Activated CD8-positive, alpha-beta memory T cell treated with anti-CD3 and anti-CD28 coated beads, Interleukin-2, amount 50 U/mL, for 1 hour (primary cell): ENCODE data around the gene SLC15A4.
"Not testable (repeated sequence)": the region's sequence is repeated elsewhere in the genome, so short reads cannot be mapped to it uniquely, and the experiment has no call there.

Source experiments
- DNase-seq: peaks from one replicate; pipeline ENCODE4 v3.0.0-alpha.2; 2020; ENCODE audit errors: extremely low read depth

Gene SLC15A4

GRCh38 chr12:128814411-128815261 is 9.1 kb downstream of the SLC15A4 start:
- no peak for DNase-seq

GRCh38 chr12:128813883-128814282 is 9.9 kb downstream of the SLC15A4 start:
- no peak for DNase-seq

DNA sequence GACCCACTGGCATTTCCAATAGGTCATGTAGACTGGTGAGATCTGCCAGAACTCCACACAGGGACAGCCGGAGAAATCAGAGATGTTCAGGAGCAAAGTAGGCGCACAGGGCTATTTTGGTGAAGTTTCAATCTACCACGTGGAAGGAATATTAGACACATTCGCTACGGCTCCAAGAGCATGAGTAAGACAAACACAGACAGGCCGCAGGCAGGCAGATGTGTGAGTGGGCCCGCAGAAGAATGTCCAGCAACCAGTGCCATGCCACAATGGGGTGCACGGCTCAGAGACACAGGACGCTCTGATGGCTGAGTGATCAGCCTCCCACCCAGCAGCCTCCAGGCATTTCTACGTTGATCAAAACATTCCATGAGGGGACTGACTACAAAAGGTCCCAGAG is 10.4 kb downstream of the SLC15A4 start:
- DNase-seq, result no peak

GRCh38 chr12:128811806-128812205 is 12.0 kb downstream of the SLC15A4 start:
- no peak for DNase-seq

DNA sequence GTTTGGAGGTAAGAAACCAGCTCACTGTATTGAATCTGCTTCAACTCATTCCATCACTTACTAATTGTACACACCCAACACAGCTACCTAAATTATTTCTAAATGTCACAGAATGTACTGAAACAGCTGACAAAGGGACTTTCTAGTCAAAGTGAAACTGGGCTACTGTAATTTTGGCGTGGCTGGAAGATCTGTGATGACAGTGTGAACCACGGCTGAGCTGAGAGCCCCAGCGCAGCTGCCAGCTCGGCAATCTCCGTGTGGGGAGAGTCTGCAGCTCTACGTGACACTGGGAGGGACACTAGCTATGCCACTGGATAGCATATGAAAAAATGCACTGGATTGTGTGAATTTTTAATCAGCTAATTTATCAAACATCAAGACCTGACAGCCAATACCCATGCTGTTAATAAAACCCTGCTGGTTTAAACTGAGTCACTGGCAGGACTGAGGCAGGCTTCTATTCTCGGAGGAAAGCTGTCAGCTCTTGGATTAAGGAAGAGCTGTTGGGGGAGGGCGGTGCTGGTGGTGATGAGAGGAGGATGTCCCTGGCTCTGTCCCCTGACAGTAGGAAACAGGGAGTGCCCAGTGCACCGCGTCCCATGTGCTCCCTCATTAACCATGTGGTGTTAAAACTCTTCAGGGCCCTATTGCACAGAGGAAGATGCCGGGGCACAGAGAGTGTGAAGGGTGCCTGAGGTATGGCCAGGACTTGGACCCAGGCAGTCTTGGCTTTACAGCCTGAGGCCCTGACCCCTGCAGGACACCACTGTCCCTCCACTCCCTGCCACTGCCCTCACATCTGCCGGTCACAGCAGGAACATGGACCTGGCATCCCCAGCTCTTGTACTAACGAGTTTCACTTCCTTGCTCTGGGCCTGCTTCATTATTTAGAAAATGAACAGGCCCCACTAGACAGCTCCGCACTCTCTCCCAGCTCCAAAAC is 13.3 kb downstream of the SLC15A4 start:
- DNase-seq, result no peak

GRCh38 chr12:128808651-128809050 is 15.1 kb downstream of the SLC15A4 start:
- DNase-seq, result no peak

DNA sequence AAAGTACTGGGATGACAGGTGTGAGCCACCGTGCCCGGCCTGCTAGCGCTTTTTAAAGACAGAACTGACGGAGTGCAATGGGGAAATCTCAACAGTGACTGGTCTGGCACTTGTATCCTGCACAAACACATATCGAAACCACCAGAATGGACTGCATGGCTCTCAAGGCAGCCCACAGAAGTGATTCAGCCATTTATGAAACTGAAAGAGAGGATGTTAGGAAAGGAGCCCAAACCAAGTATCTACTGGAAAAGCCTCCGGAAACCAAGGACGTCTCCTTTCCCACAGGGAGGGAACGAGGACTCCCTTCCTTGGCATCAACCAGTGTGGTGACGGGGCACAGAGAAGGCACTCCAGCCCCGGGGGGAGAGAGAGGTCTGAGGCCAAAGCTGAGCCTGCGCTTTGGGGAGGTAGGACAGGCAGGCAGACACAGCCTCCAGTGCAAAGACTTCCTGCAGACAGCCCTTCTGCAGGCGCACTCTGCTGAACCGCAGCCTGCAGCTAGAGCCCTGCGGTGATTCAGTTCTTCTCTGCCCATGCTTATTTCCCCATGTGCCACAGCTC is 16.5 kb downstream of the SLC15A4 start:
- DNase-seq, result no peak

DNA sequence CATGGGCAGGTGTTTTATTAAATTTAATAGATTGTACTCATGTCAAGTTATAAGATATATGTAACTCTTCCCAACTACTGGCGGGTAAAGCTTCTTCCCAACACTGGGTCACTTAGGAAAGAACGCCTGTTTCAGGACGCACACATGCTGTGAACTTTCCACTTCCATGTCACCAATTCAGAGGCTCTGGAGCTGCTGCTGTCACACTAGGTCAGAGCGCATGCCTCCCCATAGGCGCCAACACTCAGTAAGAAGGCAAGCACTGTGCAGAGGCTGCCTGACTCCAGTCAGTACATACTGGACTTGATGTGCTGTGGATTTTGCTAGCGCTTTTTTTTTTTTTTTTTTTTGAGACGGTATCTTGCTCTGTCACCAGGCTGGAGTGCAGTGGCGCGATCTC is 17.2 kb downstream of the SLC15A4 start:
- no peak for DNase-seq

DNA sequence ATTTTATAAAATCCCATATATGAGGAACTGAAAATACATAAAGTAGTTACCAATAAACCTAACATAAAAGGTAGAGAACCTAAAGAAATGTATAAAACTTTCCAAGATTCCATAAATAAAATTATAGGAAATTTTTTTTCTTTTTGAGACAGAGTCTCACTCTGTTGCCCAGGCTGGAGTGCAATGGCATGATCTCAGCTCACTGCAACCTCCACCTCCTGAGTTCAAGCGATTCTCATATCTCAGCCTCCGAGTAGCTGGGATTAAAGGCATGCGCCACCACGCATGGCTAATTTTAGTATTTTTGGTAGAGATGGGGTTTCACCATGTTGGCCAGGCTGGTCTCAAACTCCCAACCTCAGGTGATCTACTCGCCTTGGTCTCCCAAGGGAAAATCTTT is 18.4 kb downstream of the SLC15A4 start:
- DNase-seq, result not testable (repeated sequence)

- DNase-seq, result no peak
These were observed 19.0 kb downstream of the SLC15A4 start for GRCh38 chr12:128804762-128805161.

DNA sequence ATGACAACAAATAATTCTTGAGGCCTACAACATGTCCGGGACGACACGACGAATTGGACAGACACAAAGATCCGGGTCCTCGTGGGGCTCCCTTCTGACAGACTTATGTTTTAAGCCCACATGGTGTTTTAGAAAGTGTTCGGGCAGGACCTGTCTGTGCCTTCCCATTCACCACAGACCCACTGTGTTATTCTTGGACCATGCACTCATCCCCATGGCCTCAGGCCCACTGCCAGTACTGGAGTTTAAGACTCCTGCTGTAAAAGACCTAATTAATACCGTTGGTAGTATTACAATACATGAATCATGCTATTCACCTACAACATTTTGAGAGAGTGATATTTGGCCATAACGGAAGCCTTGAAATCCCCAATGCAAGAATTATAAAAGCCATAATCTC is 20.0 kb downstream of the SLC15A4 start:
- no peak for DNase-seq

GRCh38 chr12:128802756-128803155 is 21.0 kb downstream of the SLC15A4 start:
- DNase-seq, result no peak

DNA sequence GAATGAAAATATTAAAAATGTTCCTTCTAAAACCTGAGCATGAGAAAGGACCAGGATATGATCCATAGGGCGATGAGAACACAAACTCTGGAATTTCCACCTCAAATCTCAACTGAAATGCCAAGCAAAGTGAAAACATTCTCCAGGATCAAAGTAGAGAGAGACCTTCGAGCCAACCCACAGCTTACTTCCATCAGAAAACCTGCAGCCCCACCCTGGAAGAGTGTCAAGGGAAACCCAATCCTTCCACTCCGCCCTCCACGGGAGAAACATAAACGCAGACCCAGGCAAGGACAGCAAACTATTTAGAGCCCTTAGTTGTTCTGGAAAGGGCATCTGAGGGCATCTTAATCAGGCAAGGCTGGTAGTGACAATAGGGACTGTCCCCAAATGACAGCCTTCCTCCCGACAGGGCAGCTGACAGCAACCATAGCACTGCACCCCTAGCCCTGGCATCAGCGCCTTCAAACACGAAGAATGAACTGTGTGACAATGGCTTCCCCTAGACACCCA is 21.8 kb downstream of the SLC15A4 start:
- DNase-seq, result no peak

DNA sequence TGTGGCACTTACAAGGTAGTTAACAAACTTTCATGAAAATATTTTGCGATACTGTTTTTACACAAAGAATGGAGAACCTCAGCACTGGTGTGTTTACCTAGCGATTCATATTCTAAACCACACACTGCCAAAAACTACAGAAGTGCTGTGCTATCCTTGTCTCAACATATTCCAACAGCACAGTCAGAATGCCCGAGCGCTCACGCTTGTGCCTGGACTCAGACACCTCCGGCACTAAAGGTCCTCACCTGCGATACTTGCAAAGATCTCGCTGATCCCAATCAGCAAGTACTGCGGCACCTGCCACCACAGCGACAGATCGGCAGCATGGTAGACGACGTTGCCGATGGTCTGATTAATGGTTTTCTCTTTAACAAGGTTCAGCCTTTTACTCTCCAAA is 23.2 kb downstream of the SLC15A4 start:
- DNase-seq, result no peak

GRCh38 chr12:128798571-128799341 is 25.0 kb downstream of the SLC15A4 start:
- no peak for DNase-seq

- no peak for DNase-seq
These were observed 26.3 kb downstream of the SLC15A4 start for GRCh38 chr12:128797119-128798118.

- DNase-seq, result no peak
These were observed 27.2 kb downstream of the SLC15A4 start for GRCh38 chr12:128796439-128797118.

- DNase-seq, result no peak
These were observed 28.0 kb downstream of the SLC15A4 start for GRCh38 chr12:128795530-128796361.
